Measurements from ENCODE around the gene STRC. TPM values are rescaled to one million over a fixed set of nuclear protein-coding genes. Genes with fewer than 3 reads are reported as not detected.
"Not testable (repeated sequence)": the region's sequence is repeated elsewhere in the genome, so short reads cannot be mapped to it uniquely, and the experiment has no call there.

The STRC gene
- total RNA-seq: 1 to 10 TPM in 3 of 8 experiments, under 1 TPM in 5; 0.40 to 2.9 (median 0.77) TPM

DNA sequence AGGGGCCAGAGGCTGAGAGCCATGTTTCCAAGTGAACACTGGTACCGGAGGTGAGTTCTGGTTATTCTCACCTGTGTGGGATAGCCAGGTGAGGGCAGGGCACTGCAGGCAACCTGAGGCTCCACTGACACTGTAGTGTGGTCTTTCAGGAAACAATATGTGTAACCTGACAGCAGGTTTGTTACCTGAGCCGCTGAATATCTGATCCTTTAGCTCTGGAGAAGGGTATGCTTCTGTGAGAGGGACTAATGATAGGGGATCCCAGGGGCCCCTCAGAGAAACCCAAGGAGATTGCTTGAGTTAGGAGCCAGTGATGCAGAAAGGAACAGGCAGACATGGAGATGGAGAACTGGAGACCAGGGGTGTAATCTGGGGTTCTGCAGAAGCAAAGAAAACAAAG lies at the start of gene STRC:
Gene STRC, minus strand, starts transcription at position 101 of the 400 bp plus-strand sequence. Its CDS starts 78 bp downstream, at position 23.
- H3K4me3 ChIP-seq; H3K27ac ChIP-seq; ATAC-seq (replicated peaks in 6 of 8); in situ Hi-C loops (cut with MboI; ENCODE audit: low pct_unique_long_range_greater_than_20kb in 2 of 9, low sequenced_read_pairs in 9 of 9, unreplicated experiment in 9 of 9); H3K4me1 ChIP-seq (replicated peaks in 1 of 2): not testable (repeated sequence)
- WGBS, 10 experiments: no CpG with 5 or more reads among the region's 2 CpGs

DNA sequence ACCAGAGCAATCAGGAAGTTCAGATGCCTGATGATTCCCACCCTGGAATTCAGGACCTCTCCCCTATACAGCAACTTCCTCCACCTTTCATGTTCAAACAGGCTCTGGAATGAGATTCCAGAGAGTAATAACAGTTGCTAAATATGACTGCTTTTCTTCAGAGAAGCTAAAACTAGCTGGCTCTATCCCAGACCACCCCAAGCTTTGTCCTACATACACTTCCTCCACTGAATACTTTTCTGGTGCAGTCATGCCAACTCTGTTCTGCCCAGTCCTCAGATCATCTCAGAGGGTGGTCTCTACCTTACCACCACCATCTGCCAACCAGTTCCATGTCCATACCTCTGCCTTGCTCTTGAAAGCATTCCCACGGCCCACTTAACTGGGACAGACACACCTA lies 47.6 kb upstream of the STRC start:
- H3K4me3 ChIP-seq; in situ Hi-C loops (cut with MboI; ENCODE audit: low pct_unique_long_range_greater_than_20kb in 2 of 9, low sequenced_read_pairs in 9 of 9, unreplicated experiment in 9 of 9); H3K27ac ChIP-seq; H3K4me1 ChIP-seq (replicated peaks in 1 of 2); ATAC-seq (replicated peaks in 6 of 8): not testable (repeated sequence)
- no CpG with 5 or more reads among the region's 1 CpG for WGBS, 10 experiments

DNA sequence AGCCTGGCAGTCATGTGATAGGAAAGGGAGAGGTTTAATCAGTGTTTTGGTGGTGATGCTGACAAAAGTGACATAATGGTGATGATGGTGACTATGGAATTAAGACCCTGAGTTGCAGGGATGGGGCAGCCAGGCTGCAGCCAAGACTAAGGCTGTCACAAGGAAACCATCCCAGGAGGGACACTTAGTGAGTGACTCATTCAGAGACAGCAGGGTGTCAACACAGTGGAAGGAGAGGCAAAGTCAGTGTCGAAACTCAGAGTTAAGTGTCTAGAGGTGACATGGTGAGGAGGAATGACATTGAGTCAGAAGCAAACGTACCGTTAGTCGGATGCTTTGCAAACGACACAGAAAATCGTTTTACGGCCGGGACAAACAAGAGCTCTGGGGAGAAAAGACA lies 44.7 kb upstream of the STRC start:
- peak in 1 of 8 experiments; percentile 19 for ATAC-seq (replicated peaks in 6 of 8)
- H3K27ac ChIP-seq; H3K4me1 ChIP-seq (replicated peaks in 1 of 2); in situ Hi-C loops (cut with MboI; ENCODE audit: low pct_unique_long_range_greater_than_20kb in 2 of 9, low sequenced_read_pairs in 9 of 9, unreplicated experiment in 9 of 9); H3K4me3 ChIP-seq: not testable (repeated sequence)
- WGBS, 10 experiments: no CpG with 5 or more reads among the region's 8 CpGs

DNA sequence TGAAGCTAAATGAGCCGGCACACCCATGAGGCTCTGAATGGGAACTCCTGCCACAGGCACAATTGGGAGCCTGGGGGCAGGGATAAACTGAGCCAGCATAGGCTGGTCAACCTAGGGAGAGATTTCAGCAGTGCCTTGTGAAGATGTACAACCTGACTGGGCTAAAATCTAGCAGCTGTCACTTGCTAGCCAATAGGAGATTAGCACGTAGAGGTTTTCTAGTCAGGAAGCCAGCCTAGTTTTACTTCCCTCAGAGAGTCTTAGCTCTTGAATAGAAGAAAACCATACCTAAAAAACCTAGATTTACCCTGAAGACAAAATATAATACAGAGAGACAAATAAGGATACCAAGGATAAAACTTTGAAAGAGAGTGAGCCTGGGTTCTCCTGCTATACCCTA lies 43.7 kb upstream of the STRC start:
- H3K27ac ChIP-seq; H3K4me3 ChIP-seq; ATAC-seq (replicated peaks in 6 of 8); in situ Hi-C loops (cut with MboI; ENCODE audit: low pct_unique_long_range_greater_than_20kb in 2 of 9, low sequenced_read_pairs in 9 of 9, unreplicated experiment in 9 of 9); H3K4me1 ChIP-seq (replicated peaks in 1 of 2): not testable (repeated sequence)
- WGBS, 10 experiments: no CpG with 5 or more reads among the region's 2 CpGs

DNA sequence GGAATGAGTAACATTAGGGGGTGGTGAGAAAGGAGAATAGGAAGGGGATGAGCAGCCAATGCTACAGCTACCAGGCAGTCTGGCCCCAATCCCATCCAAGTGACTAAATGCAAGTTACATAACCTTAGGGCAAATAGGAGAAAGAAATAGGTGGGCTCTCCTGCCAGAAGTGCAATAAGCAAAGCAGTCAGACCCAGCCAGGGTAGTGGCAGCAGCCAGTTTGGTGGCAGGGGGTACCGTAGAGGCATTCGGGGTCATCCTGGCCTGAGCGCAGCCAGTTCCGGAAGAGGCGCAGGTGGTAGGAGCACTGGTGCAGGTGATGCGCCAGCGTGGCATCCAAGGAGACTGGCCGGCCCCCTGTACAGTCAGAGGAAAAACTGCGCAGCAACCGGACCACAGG lies 41.1 kb upstream of the STRC start:
- ATAC-seq (replicated peaks in 6 of 8); H3K4me1 ChIP-seq (replicated peaks in 1 of 2); in situ Hi-C loops (cut with MboI; ENCODE audit: low pct_unique_long_range_greater_than_20kb in 2 of 9, low sequenced_read_pairs in 9 of 9, unreplicated experiment in 9 of 9); H3K27ac ChIP-seq; H3K4me3 ChIP-seq: not testable (repeated sequence)
- WGBS, 10 experiments: no CpG with 5 or more reads among the region's 10 CpGs

DNA sequence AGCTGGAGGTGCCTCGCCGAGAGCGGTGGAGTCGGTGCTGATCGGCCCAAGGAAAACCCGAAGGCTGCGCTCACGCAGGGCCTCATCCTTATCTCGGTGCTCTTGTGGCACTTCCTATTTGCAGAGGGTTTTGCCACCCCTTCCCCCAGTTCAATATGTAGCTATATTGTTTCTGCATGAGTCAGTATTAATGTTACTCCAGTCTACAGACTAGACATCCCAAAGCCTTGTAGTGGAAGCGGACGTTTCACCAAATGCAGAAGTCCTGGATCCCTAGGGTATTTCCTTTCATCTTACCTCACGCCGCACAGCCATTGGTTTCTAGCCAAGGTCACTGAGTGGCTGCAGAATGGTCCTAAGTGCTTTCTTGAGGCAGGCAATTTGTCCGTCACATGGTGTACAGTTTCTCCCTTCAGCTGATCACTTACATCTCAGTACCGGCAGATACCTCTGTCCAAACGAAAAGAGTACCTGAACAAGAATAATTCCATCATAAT lies 30.9 kb upstream of the STRC start:
- H3K27ac ChIP-seq; ATAC-seq (replicated peaks in 6 of 8); H3K4me1 ChIP-seq (replicated peaks in 1 of 2); in situ Hi-C loops (cut with MboI; ENCODE audit: low pct_unique_long_range_greater_than_20kb in 2 of 9, low sequenced_read_pairs in 9 of 9, unreplicated experiment in 9 of 9); H3K4me3 ChIP-seq: not testable (repeated sequence)
- WGBS, 10 experiments: 90 to 96% (median 94%) methylated on average over 4 to 7 of the region's 16 CpGs; no CpG with 5 or more reads in 7 of the 10 experiments

DNA sequence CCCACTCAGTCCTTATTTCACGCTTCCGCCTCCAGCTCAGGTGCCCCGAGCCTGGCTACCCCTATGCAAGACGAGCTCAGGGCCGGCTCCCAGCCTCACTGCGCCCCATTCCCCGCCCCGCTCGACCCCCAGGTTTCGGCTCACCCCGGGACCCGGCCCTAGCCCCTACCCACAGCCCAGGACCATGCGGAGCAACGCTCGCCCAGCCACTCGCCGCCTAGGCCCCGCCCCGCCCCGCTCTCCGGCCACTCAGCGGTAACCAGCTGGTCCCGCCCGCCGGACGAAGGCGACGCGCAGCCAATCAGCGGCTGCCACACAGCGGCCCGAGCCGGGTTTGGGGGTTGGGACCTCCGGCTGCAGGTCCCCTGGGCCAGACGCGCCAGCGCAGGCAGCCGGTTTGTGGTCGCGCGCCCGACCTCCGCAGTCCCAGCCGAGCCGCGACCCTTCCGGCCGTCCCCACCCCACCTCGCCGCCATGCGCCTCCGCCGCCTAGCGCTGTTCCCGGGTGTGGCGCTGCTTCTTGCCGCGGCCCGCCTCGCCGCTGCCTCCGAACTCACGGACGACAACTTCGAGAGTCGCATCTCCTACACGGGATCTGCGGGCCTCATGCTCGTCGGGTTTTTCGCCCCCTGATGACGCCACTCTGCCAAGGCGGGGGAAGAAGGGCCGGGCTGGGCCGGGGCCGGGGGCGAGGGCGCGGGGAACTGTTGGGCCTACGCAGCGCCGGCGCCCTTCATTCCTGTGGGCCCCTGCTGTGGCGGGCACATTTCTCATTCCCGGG lies 30.2 kb upstream of the STRC start, which contains the start of gene CATSPER2:
Gene CATSPER2, minus strand, starts transcription at position 196 of the 781 bp plus-strand sequence. CDS start 783 bp downstream, outside the sequence.
- Histone ChIP-seq H3K4me1 (replicated peaks in 1 of 2) (no peaks in the 10 kb centered on the region), H3K4me3 (no peak within 1 kb of the TSS), H3K27ac (no peak within 1 kb of the TSS)
- peak in 2 of 8 experiments; percentile 37 to 43 for ATAC-seq (replicated peaks in 6 of 8)
- 100% methylated on average over 1 of the region's 85 CpGs; no CpG with 5 or more reads in 9 of the 10 experiments for WGBS, 10 experiments
- in situ Hi-C loops (cut with MboI; ENCODE audit: low pct_unique_long_range_greater_than_20kb in 2 of 9, low sequenced_read_pairs in 9 of 9, unreplicated experiment in 9 of 9): no loop called here

DNA sequence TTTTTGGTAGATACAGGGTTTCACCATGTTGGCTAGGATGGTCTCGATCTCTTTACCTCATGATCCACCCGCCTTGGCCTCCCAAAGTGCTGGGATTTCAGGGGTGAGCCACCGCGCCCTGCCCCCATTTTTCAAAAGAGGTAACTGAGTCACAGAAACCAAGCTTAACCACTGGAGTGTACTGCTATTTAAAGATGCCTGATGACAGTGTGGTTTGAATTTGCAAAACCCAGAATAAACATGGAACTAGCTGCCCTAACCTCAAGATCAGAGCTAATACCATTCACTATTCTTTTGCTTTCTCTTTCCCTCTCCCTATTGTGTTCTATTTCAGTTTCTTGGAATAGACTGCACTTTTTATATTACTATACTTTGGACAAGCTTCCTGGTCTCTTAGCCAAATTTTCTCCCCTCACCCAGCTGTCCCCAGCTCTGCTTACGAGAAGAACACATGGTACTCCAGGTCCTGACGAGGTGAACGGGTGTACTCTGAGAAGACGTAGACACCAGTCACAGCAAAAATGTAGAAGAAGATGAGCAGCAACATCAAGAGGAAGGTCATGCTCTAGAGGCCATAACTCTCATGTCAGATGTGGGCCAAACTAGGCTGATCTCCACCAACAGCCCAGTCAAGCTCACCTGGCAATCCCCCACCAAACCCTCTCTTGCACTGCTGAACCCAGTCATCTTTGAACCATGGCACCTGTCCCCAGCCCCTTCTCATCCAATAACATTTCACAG lies 20.0 kb upstream of the STRC start:
- WGBS, 10 experiments: 80 to 100% (median 100%) methylated on average over 1 to 4 of the region's 8 CpGs; no CpG with 5 or more reads in 3 of the 10 experiments
- H3K27ac ChIP-seq; ATAC-seq (replicated peaks in 6 of 8); in situ Hi-C loops (cut with MboI; ENCODE audit: low pct_unique_long_range_greater_than_20kb in 2 of 9, low sequenced_read_pairs in 9 of 9, unreplicated experiment in 9 of 9); H3K4me1 ChIP-seq (replicated peaks in 1 of 2); H3K4me3 ChIP-seq: not testable (repeated sequence)

DNA sequence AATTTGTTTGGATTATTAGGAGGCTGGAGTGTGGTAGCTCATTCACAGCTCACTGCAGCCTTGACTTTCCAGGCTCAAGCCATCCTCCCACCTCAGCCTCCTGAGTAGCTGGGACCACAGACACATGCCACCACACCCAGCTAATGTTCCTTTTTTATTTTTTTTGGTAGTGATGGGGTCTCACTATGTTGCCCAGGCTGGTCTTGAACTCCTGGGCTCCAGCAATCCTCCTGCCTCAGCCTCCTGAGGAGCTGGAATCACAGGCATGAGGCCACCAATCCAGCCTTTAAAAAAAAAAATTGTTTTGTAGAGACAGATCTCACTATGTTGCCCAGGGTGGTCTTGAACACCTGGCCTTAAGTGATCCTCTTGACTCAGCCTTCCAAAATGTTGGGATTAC lies 8.3 kb upstream of the STRC start:
- H3K27ac ChIP-seq; ATAC-seq (replicated peaks in 6 of 8); H3K4me3 ChIP-seq; H3K4me1 ChIP-seq (replicated peaks in 1 of 2); in situ Hi-C loops (cut with MboI; ENCODE audit: low pct_unique_long_range_greater_than_20kb in 2 of 9, low sequenced_read_pairs in 9 of 9, unreplicated experiment in 9 of 9): not testable (repeated sequence)

DNA sequence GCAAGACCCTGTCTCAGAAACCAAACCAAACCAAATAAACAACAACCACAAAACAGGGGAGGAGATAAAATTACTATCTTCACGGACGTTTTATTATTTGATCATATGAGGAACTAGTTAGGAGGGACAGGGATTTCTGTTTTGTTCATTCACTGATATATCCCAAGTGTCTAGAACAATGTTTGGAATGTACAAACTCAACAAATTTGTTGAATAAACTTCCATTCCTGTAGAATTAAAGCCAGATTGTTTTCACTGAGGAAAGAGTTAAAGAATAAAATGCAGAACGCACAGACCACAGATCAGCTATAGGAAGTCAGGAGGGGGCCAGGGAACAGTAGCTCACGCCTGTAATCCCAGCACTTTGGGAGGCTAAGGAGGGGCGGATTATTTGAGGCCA lies 6.5 kb upstream of the STRC start:
- 5 to 81% (median 61%) methylated on average over 1 to 5 of the region's 5 CpGs for WGBS, 10 experiments
- ATAC-seq (replicated peaks in 6 of 8): no peak

DNA sequence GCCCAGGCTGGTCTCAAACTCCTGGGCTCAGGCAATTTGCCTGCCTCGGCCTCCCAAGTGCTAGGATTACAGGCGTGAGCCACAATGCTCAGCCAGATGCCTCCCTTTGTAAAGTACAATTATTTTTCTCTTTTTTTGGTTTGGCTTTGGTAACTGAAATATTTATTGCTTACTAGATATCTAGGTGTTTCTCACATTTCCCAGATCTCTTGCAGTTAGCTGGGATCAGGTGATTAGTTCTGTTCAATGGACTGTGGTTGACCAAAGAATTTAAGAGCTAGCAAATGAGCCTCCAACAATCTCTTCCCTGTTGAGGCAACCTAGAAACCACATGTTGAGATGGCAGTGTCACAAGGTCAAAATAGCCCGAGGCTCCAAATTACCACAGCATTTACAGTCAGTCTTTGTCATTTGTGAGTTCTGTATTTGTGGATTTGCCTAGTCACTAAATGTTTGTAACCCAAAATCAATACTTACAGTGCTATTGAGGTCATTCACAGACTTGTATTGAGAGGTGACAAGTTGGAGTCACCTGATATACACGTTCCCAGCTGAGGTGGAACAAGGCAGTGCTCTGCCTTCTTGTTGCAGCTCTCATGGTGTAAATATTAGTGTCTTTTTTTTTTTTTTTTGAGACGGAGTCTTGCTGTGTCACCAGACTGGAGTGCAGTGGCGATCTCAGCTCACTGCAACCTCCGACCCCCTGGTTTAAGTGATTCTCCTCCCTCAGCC lies 3.6 kb upstream of the STRC start:
- in situ Hi-C loops (cut with MboI; ENCODE audit: low pct_unique_long_range_greater_than_20kb in 2 of 9, low sequenced_read_pairs in 9 of 9, unreplicated experiment in 9 of 9); H3K4me3 ChIP-seq: not testable (repeated sequence)
- WGBS, 10 experiments: 20 to 77% (median 67%) methylated on average over 1 to 2 of the region's 7 CpGs; no CpG with 5 or more reads in 6 of the 10 experiments

More for the DNA sequence above, 6.5 kb upstream of the STRC start:
- H3K27ac ChIP-seq: no peak overlapping the region
- no peak overlapping the region for H3K4me3 ChIP-seq
- H3K4me1 ChIP-seq (replicated peaks in 1 of 2): no peaks in the 10 kb centered on the region
- in situ Hi-C loops (cut with MboI; ENCODE audit: low pct_unique_long_range_greater_than_20kb in 2 of 9, low sequenced_read_pairs in 9 of 9, unreplicated experiment in 9 of 9): no loop called here

DNA sequence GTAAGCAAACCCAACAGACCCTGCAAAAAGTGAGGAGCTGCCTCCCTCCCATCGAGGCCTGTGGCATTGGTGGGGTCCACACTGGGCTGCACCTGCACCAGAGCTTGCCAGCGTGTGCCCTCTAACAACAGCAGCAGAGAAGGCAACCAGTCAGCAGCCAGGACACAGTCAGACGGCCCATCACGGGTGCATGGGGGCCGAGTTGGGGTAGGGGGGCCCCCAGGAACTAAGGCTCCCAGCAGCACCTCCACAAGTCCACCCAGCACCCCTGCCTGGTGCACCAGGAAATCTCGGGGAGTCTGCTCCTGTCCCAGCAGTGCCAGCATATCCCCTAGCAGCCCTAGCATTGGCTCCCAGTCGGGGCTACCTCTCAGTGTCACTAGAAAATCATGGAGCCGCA lies 850 bp downstream of the STRC start:
- H3K4me1 ChIP-seq (replicated peaks in 1 of 2); in situ Hi-C loops (cut with MboI; ENCODE audit: low pct_unique_long_range_greater_than_20kb in 2 of 9, low sequenced_read_pairs in 9 of 9, unreplicated experiment in 9 of 9); H3K4me3 ChIP-seq; H3K27ac ChIP-seq; ATAC-seq (replicated peaks in 6 of 8): not testable (repeated sequence)
- WGBS, 10 experiments: no CpG with 5 or more reads among the region's 8 CpGs

More for the DNA sequence above, 3.6 kb upstream of the STRC start:
- ATAC-seq (replicated peaks in 6 of 8): peak in 7 of 8 experiments; percentile 12 to 95 (median 54)
- H3K27ac ChIP-seq; H3K4me1 ChIP-seq (replicated peaks in 1 of 2): not testable (repeated sequence)

DNA sequence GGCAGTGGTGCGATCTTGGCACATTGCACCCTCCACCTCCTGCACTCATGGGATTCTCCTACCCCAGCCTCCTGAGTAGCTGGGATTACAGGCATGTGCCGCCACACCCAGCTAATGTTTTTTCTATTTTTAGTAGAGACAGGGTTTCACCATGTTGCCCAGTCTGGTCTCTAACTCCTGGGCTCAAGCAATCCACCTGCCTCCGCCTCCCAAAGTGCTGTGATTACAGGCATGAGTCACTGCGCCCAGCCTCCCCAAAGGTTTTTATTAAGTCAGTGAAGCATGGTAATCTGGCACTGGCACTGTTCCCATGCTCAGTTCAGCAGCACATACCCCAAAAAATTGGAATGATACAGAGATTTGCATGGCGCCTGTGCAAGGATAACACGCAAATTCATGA lies 16.4 kb downstream of the STRC start:
- WGBS, 10 experiments: 69 to 100% (median 83%) methylated on average over 1 to 5 of the region's 6 CpGs; no CpG with 5 or more reads in 4 of the 10 experiments
- ATAC-seq (replicated peaks in 6 of 8): peak in 3 of 8 experiments; percentile 21 to 52 (median 50)
- H3K4me1 ChIP-seq (replicated peaks in 1 of 2); H3K4me3 ChIP-seq; in situ Hi-C loops (cut with MboI; ENCODE audit: low pct_unique_long_range_greater_than_20kb in 2 of 9, low sequenced_read_pairs in 9 of 9, unreplicated experiment in 9 of 9); H3K27ac ChIP-seq: not testable (repeated sequence)
